ENCODE data around the gene PGLYRP4. TPM values are rescaled to one million over a fixed set of nuclear protein-coding genes. Genes with fewer than 3 reads are reported as not detected.

PGLYRP4 gene
- total RNA-seq, 2 donors from 2014 or later, result not detected

DNA sequence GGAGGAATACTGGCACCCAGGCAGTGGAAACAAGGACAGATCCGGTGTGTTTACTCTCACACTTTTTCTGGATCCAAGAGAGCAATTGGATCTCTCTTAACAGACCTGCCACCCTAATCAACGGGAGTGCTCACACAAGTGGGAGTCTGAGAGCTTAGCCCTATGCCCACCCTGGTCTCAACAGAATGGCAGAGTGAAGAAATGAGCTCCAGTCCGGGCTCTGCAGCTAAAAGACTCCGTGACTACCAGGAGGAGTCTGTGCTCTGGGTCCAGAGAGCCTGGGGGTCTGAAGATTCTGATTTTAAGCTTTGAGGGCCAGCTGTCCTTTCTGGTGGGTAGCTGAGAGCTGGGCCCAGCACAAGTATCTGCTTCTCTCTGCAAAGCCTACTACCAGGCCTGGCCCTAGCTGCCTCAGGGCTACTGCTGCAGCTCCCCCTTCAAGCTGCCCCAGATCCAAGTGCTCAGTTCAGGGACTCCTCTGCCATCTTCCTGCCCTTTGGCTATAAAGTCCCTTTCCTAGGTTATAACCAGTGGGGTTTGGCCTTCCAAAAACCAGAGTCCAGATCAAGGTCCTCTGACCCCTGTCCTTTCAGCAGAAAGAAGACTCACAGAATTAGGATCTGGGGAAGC, 13.0 kb upstream of the PGLYRP4 start:
- Histone ChIP-seq H3K27me3 (replicated peaks; ENCODE audit: insufficient read depth) (no peaks in the 10 kb centered on the region), H3K9me3 (no peaks in the 10 kb centered on the region), H3K4me1 (replicated peaks) (no peaks in the 10 kb centered on the region), H3K27ac (no peak overlapping the region), H3K36me3 (no peaks in the 10 kb centered on the region), H3K4me3 (no peak overlapping the region)
- 86% methylated on average over 4 of the region's 4 CpGs for WGBS
- TF ChIP-seq, protein P1, sequence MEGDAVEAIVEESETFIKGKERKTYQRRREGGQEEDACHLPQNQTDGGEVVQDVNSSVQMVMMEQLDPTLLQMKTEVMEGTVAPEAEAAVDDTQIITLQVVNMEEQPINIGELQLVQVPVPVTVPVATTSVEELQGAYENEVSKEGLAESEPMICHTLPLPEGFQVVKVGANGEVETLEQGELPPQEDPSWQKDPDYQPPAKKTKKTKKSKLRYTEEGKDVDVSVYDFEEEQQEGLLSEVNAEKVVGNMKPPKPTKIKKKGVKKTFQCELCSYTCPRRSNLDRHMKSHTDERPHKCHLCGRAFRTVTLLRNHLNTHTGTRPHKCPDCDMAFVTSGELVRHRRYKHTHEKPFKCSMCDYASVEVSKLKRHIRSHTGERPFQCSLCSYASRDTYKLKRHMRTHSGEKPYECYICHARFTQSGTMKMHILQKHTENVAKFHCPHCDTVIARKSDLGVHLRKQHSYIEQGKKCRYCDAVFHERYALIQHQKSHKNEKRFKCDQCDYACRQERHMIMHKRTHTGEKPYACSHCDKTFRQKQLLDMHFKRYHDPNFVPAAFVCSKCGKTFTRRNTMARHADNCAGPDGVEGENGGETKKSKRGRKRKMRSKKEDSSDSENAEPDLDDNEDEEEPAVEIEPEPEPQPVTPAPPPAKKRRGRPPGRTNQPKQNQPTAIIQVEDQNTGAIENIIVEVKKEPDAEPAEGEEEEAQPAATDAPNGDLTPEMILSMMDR (IDR thresholded peaks at IDR 0.05), result no peak
- TF ChIP-seq POLR2AphosphoS5 (IDR thresholded peaks at IDR 0.05) (no peak), POLR2A (IDR thresholded peaks at IDR 0.05) (no peak)
- no peak for DNase-seq (ENCODE audit: low spot score)
- intact Hi-C loops (cut with DNase I), result no loop called here

DNA sequence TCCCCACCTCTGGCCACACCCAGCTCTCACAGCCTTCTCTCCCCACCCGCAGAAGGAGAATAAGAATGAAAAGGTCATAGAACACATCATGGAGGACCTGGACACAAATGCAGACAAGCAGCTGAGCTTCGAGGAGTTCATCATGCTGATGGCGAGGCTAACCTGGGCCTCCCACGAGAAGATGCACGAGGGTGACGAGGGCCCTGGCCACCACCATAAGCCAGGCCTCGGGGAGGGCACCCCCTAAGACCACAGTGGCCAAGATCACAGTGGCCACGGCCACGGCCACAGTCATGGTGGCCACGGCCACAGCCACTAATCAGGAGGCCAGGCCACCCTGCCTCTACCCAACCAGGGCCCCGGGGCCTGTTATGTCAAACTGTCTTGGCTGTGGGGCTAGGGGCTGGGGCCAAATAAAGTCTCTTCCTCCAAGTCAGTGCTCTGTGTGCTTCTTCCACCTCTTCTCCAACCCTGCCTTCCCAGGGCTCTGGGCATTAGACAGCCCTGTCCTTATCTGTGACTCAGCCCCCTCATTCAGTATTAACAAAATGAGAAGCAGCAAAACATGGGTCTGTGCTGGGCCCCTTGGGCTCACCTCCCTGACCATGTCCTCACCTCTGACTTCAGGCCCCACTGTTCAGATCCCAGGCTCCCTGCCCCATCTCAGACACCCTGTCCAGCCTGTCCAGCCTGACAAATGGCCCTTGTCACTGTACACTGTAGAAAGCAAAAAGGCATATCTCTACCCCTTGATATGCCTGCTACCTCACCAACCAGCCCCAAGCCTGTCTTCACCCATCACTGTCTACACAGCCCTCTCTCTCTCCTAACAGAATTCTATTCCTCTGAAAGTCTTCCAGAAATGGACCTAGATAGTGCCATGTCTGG, 12.2 kb upstream of the PGLYRP4 start:
- H3K27ac ChIP-seq, result no peak overlapping the region
- TF ChIP-seq, protein P1 (IDR thresholded peaks at IDR 0.05), result no peak
- TF ChIP-seq POLR2AphosphoS5 (IDR thresholded peaks at IDR 0.05) (no peak), POLR2A (IDR thresholded peaks at IDR 0.05) (no peak)
- intact Hi-C loops (cut with DNase I), result no loop called here
- H3K9me3 ChIP-seq, result no peaks in the 10 kb centered on the region
- 91% methylated on average over 11 of the region's 11 CpGs for WGBS
- H3K4me3 ChIP-seq, result no peak overlapping the region
- no peaks in the 10 kb centered on the region for H3K27me3 ChIP-seq (replicated peaks; ENCODE audit: insufficient read depth)
- no peaks in the 10 kb centered on the region for H3K4me1 ChIP-seq (replicated peaks)
- no peak for DNase-seq (ENCODE audit: low spot score)
- no peaks in the 10 kb centered on the region for H3K36me3 ChIP-seq

DNA sequence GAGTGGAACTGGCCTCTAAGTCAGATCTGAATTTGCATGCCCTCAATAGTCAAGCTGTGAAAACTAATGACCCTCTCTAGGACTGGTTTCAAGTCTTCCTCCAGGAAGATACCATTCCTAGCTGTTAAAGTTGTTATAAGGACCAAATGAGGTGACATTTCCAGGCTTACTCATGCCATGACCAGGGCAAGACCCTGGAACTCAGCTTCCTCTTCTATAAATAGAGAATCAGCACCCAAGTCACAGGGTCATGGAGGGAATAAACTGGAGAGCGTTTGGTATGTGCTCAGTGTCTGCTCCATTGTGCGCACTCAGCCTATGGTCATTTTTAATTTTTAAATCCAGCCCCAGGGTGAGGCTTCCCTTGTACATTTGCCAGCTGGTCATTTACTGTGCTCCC, 11.5 kb upstream of the PGLYRP4 start:
- no peaks in the 10 kb centered on the region for H3K9me3 ChIP-seq
- intact Hi-C loops (cut with DNase I), result no loop called here
- no peak overlapping the region for H3K4me3 ChIP-seq
- H3K36me3 ChIP-seq, result no peaks in the 10 kb centered on the region
- DNase-seq (ENCODE audit: low spot score), result no peak
- TF ChIP-seq, protein P1 (IDR thresholded peaks at IDR 0.05), result no peak
- TF ChIP-seq POLR2AphosphoS5 (IDR thresholded peaks at IDR 0.05) (no peak), POLR2A (IDR thresholded peaks at IDR 0.05) (no peak)
- 90% methylated on average over 2 of the region's 2 CpGs for WGBS
- no peaks in the 10 kb centered on the region for H3K27me3 ChIP-seq (replicated peaks; ENCODE audit: insufficient read depth)
- H3K27ac ChIP-seq, result no peak overlapping the region
- no peaks in the 10 kb centered on the region for H3K4me1 ChIP-seq (replicated peaks)

DNA sequence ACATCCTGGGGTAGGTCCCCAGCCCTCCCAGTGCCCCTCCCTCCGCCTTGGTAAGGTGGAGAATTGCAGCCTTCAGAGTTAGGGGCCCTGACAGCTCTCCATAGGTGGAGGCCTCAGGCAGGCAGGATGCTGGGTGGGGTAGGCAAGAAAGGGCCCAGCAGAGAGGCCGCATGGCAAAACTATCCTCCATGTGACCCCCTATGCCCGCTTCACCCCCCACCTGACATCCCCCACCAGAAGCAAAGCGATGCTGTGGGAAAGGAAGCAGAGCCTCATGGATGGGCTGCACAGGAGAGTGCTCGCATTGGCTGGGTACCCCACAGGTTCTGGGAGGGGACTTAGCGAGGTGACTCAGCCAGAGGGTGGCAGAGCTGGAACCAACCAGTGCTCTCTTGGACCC, 10.6 kb upstream of the PGLYRP4 start:
- no peaks in the 10 kb centered on the region for H3K27me3 ChIP-seq (replicated peaks; ENCODE audit: insufficient read depth)
- no peak for DNase-seq (ENCODE audit: low spot score)

More for the DNA sequence above, 10.6 kb upstream of the PGLYRP4 start:
- Histone ChIP-seq H3K4me3 (no peak overlapping the region), H3K4me1 (replicated peaks) (no peaks in the 10 kb centered on the region), H3K36me3 (no peaks in the 10 kb centered on the region), H3K27ac (no peak overlapping the region), H3K9me3 (no peaks in the 10 kb centered on the region)
- no peak for TF ChIP-seq POLR2A (IDR thresholded peaks at IDR 0.05)
- TF ChIP-seq POLR2AphosphoS5 (IDR thresholded peaks at IDR 0.05), result no peak
- TF ChIP-seq, protein P1 (IDR thresholded peaks at IDR 0.05), result no peak
- intact Hi-C loops (cut with DNase I), result no loop called here
- 96% methylated on average over 6 of the region's 6 CpGs for WGBS

Measured in prostate gland (tissue), 2 donors.